Psoas muscle (tissue), 8 donors: ENCODE measurements around the gene CDHR2. TPM values are rescaled to one million over a fixed set of nuclear protein-coding genes. Genes with fewer than 3 reads are reported as not detected.

Source experiments
- ATAC-seq, 4 donors: fragments of 200-7000 bp; cut with Tn5 transposase; one replicate each; pipeline ENCODE4 v1.9.1; 2020; ENCODE audit warnings: moderate library complexity in 3 of 4, mild to moderate bottlenecking in 2 of 4
- DNase-seq, 2 donors: peaks; one replicate each; pipeline ENCODE4 v3.0.0-alpha.2; 2020
- H3K27ac ChIP-seq: fragments of 200-600 bp; one replicate; pipeline ENCODE4 v1.8.0; 2022
- H3K27me3 ChIP-seq, 3 donors: fragments of 200-600 bp in 1 of 3; one replicate each; pipeline versions ENCODE4 v1.6.1 to v1.8.0; 2013 to 2022; ENCODE audit warnings: low read length in 2 of 3, mild to moderate bottlenecking in 2 of 3, moderate library complexity in 1 of 3; ENCODE audit not compliant: insufficient read depth in 3 of 3
- H3K36me3 ChIP-seq, 2 donors: fragments of 200-600 bp in 1 of 2; one replicate each; pipeline versions ENCODE4 v1.6.1 to v1.8.0; 2013 to 2022; ENCODE audit warnings: low read depth in 1 of 2, mild to moderate bottlenecking in 1 of 2, moderate library complexity in 1 of 2; ENCODE audit not compliant: insufficient read depth in 1 of 2
- H3K4me1 ChIP-seq: fragments of 200-600 bp; one replicate; pipeline ENCODE4 v1.8.0; 2022
- H3K4me3 ChIP-seq: fragments of 200-600 bp; one replicate; pipeline ENCODE4 v1.8.0; 2022; ENCODE audit warnings: mild to moderate bottlenecking
- H3K9me3 ChIP-seq: fragments of 200-600 bp; one replicate; pipeline ENCODE4 v1.8.0; 2022
- WGBS, 3 donors: extraction: QIAGEN DNeasy Blood & Tissue Kit; methylation state at CpG; one replicate each; pipeline versions ENCODE4 v1.1.6 to v1.1.7; 2013; 5-methylcytosine and 5-hydroxymethylcytosine counted together
- intact Hi-C, 2 donors: fragments of 100-400 bp; cut with DNase I; formaldehyde crosslinking; loops; one replicate each; pipeline versions ENCODE4 v1.11.0 to v1.14.2; 2022
- polyA plus RNA-seq, 3 donors: library from polyadenylated mRNA; stranded (reverse); fragments of 200-250 nt; gene quantifications; one replicate each; pipeline ENCODE4 v1.2.3, GENCODE V29; 2013
- total RNA-seq, 4 donors: library from RNA; stranded (reverse); fragmentation: NEBNext Ultra II Directional in 2 of 4; extraction: Animal tissue kit (Norgen Biotek cat#: 25700) in 2 of 4; gene quantifications; one replicate each; pipeline versions ENCODE4 v1.2.1 to v1.2.4, GENCODE V29; 2021 to 2023
- TF ChIP-seq, protein P1 (sequence below): fragments of 200-600 bp; IDR thresholded peaks from one replicate; pipeline ENCODE4 v1.8.0; 2022; ENCODE audit warnings: antibody characterized with exemption
- donor health status: healthy with polysubstance abuse.
- donor health status: DM: no; HTN: no; CAD: no; lungs with moderate emphysema.
- donor health status: Bipolar disorder and iron deficiency.
- donor health status: healthy.
- donor health status: DM: yes; HTN: yes; CAD: no.
- donor health status: DM: no; HTN: no; CAD: no.
- donor health status: DM: no; HTN: no; CAD: no.
- donor health status: DM: yes; HTN: yes; CAD: no.

Gene CDHR2
- total and polyA plus RNA-seq, 7 donors: 0.03 to 0.30 (median 0.14) TPM; not detected in 3

DNA sequence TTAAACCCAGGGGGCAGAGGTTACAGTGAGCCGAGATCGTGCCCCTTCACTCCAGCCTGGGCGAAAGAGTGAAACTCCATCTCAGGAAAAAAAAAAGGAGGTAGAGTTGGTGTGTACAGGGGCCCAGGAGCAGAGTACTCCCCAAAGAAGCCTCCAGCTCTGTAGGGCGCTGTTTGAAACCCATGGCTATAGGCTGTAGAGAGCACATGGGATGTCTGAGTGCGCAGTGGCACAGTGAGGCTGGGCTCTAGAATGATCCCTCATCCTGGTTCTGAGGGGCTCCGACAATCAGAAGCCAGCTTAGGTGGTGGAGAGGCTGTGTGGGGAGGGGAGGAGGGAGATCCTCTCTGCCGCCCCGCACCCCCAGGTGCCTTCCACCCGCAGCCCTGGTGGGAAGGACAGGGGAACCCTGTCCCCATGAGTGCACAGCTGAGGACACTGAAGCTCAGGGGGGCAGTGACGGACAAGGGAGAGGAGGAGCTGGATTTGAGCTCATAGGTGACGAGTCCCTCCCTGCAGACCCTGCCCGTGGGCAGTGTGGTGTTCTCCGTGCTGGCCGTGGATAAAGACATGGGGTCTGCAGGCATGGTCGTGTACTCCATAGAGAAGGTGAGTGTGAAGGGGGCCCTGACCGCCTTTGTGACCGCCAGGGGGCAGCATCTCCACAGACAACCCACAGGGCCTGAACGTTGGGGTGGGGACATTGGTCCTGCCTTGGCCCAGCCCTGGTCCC, 24.6 kb downstream of the CDHR2 start:
- intact Hi-C loops: loop anchor here (2.0 to 5.0 kb wide), 2 partner anchors 73 to 74 kb away; partner anchors contain the start of gene TSPAN17 (in 2 of the 2)
- peak; percentile 69 to 86 for DNase-seq
- WGBS, 3 donors: 36 to 41% (median 39%) methylated on average over 16 to 18 of the region's 18 CpGs
- Histone ChIP-seq H3K4me3 (no peak overlapping the region), H3K27ac (no peak overlapping the region), H3K36me3 (no peaks in the 10 kb centered on the region), H3K4me1 (no peaks in the 10 kb centered on the region), H3K9me3 (no peaks in the 10 kb centered on the region), H3K27me3 (peaks cover 0 to 3% (median 0%) of the 10 kb centered on the region in 3 donors)
- ATAC-seq: peak; percentile 81 to 98 (median 92)
- TF ChIP-seq, protein P1, sequence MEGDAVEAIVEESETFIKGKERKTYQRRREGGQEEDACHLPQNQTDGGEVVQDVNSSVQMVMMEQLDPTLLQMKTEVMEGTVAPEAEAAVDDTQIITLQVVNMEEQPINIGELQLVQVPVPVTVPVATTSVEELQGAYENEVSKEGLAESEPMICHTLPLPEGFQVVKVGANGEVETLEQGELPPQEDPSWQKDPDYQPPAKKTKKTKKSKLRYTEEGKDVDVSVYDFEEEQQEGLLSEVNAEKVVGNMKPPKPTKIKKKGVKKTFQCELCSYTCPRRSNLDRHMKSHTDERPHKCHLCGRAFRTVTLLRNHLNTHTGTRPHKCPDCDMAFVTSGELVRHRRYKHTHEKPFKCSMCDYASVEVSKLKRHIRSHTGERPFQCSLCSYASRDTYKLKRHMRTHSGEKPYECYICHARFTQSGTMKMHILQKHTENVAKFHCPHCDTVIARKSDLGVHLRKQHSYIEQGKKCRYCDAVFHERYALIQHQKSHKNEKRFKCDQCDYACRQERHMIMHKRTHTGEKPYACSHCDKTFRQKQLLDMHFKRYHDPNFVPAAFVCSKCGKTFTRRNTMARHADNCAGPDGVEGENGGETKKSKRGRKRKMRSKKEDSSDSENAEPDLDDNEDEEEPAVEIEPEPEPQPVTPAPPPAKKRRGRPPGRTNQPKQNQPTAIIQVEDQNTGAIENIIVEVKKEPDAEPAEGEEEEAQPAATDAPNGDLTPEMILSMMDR: peak; percentile 83

DNA sequence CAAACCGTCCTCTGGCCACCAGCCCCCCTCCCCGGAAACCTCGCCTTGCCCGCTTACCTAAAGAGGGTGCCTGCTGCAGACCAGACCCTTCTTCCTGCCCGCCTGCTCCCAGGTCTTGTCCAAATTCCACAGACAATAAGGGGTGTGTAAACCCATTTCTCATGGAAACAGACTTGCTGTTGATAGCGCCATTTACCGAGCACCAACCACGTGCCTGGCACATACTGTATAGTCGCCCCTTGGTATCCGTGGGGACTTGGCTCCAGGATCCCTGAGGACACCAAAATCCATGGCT, 25.1 kb downstream of the CDHR2 start:
- no peak for ATAC-seq
- Histone ChIP-seq H3K4me1 (no peaks in the 10 kb centered on the region), H3K27me3 (peaks cover 0 to 3% (median 0%) of the 10 kb centered on the region in 3 donors), H3K9me3 (no peaks in the 10 kb centered on the region), H3K4me3 (no peak overlapping the region), H3K36me3 (no peaks in the 10 kb centered on the region), H3K27ac (no peak overlapping the region)
- WGBS, 3 donors: 39 to 53% (median 39%) methylated on average over 10 of the region's 10 CpGs
- TF ChIP-seq, protein P1: no peak
- DNase-seq: no peak
- intact Hi-C loops: loop anchor here (2.0 to 5.0 kb wide), 2 partner anchors 73 kb away; partner anchors contain the start of gene TSPAN17 (in 2 of the 2)

DNA sequence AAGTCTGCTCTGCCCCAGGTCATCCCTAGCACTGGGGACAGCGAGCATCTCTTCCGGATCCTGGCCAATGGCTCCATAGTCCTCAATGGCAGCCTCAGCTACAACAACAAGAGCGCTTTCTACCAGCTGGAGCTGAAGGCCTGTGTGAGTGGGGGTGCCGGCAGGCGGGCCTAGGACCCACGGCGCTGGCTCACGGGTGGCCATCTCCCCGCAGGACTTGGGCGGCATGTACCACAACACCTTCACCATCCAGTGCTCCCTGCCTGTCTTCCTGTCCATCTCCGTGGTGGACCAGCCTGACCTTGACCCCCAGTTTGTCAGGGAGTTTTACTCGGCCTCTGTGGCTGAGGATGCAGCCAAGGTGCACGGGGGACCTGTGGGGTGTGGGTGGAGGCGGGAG, 25.9 kb downstream of the CDHR2 start:
- Histone ChIP-seq H3K36me3 (no peaks in the 10 kb centered on the region), H3K4me1 (no peaks in the 10 kb centered on the region), H3K27me3 (peaks cover 0 to 3% (median 0%) of the 10 kb centered on the region in 3 donors), H3K4me3 (no peak overlapping the region), H3K27ac (no peak overlapping the region), H3K9me3 (no peaks in the 10 kb centered on the region)
- TF ChIP-seq, protein P1: no peak
- intact Hi-C loops: loop anchor here in 1 of 2 donors (2.0 kb wide), 1 partner anchor 72 kb away; the partner anchor contains the start of gene TSPAN17
- ATAC-seq (no peak), DNase-seq (no peak)
- WGBS, 3 donors: 74 to 77% (median 75%) methylated on average over 13 to 14 of the region's 14 CpGs

DNA sequence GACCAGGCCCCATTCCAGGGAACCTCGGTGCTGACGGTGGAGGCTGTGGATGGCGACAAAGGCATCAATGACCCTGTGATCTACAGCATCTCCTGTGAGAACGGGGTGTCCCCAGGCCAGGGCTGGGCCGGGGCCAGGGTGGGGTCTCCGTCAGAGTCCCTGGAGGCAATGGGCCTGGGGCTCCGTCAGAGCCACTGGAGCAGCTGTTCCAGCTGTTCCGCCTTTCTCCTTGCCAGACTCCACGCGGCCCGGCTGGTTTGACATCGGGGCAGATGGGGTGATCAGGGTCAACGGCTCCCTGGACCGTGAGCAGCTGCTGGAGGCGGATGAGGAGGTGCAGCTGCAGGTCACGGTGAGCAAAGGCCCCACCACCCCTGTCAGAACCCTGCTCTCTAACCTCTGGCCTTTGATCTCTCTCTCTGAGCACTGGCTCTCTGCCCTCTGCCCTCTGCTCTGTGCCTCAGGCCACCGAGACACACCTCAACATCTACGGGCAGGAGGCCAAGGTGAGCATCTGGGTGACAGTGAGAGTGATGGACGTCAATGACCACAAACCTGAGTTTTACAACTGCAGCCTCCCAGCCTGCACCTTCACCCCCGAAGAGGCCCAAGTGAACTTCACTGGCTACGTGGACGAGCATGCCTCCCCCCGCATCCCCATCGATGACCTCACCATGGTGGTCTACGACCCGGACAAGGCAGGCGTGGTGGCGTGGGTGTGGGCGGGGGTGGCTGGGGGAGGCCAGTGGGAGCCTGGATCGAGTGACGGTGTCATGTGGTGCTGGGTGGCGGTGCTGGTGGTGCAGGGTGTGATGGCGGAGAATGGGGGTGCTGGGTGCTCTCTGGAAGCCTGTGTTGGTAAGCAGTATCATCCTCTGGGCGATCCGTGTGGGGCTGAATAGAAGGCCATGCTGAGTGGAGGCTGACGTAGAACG, 26.6 kb downstream of the CDHR2 start:
- 58 to 60% (median 60%) methylated on average over 35 to 37 of the region's 37 CpGs for WGBS, 3 donors
- no peak for DNase-seq
- no peak overlapping the region for H3K27ac ChIP-seq

More for the DNA sequence above, 26.6 kb downstream of the CDHR2 start:
- no peak for ATAC-seq
- TF ChIP-seq, protein P1: no peak
- Histone ChIP-seq H3K4me1 (no peaks in the 10 kb centered on the region), H3K9me3 (no peaks in the 10 kb centered on the region), H3K36me3 (no peaks in the 10 kb centered on the region), H3K4me3 (no peak overlapping the region), H3K27me3 (peaks cover 0 to 3% (median 0%) of the 10 kb centered on the region in 3 donors)
- intact Hi-C loops: loop anchor here in 1 of 2 donors (2.0 kb wide), 1 partner anchor 71 kb away; the partner anchor contains the start of gene TSPAN17
